ENCODE results near the gene DDN.
A peak's percentile ranks its signal among the peaks of the same experiment; 100 is the strongest.

The DDN gene

GRCh38 chr12:48999371-49000131 is at the start of gene DDN:
TSS of gene DDN (minus strand) at chr12:48999375. CDS start at chr12:48999287, 88 bp downstream.
- no peak for DNase-seq (ENCODE audit: low read depth)
- H3K4me3 ChIP-seq (ENCODE audit: low read depth, low read length) = peak within 1 kb of the TSS; percentile 42

GRCh38 chr12:49048953-49049352 is 49.8 kb upstream of the DDN start:
- no peak for DNase-seq (ENCODE audit: low read depth)
- no peak overlapping the region for H3K4me3 ChIP-seq (ENCODE audit: low read depth, low read length)

- no peak for DNase-seq (ENCODE audit: low read depth)
- no peak overlapping the region for H3K4me3 ChIP-seq (ENCODE audit: low read depth, low read length)
These were observed 47.1 kb upstream of the DDN start for GRCh38 chr12:49046129-49046895.

- DNase-seq (ENCODE audit: low read depth) = no peak
- H3K4me3 ChIP-seq (ENCODE audit: low read depth, low read length) = no peak overlapping the region
These were observed 45.5 kb upstream of the DDN start for GRCh38 chr12:49044660-49045059.

- no peak for DNase-seq (ENCODE audit: low read depth)
- no peak overlapping the region for H3K4me3 ChIP-seq (ENCODE audit: low read depth, low read length)
These were observed 44.7 kb upstream of the DDN start for GRCh38 chr12:49043856-49044258.

- no peak overlapping the region for H3K4me3 ChIP-seq (ENCODE audit: low read depth, low read length)
- DNase-seq (ENCODE audit: low read depth) = no peak
These were observed 44.1 kb upstream of the DDN start for GRCh38 chr12:49043241-49043640.

GRCh38 chr12:49041881-49042484 is 42.8 kb upstream of the DDN start:
- no peak for DNase-seq (ENCODE audit: low read depth)
- H3K4me3 ChIP-seq (ENCODE audit: low read depth, low read length) = no peak overlapping the region

GRCh38 chr12:49041036-49041880 is 42.1 kb upstream of the DDN start:
- DNase-seq (ENCODE audit: low read depth) = no peak
- no peak overlapping the region for H3K4me3 ChIP-seq (ENCODE audit: low read depth, low read length)

- no peak for DNase-seq (ENCODE audit: low read depth)
These were observed 41.2 kb upstream of the DDN start for GRCh38 chr12:49040364-49040855.

GRCh38 chr12:49039421-49040363 is 40.5 kb upstream of the DDN start:
- no peak for DNase-seq (ENCODE audit: low read depth)
- H3K4me3 ChIP-seq (ENCODE audit: low read depth, low read length) = no peak overlapping the region

More at GRCh38 chr12:49040364-49040855, 41.2 kb upstream of the DDN start:
- H3K4me3 ChIP-seq (ENCODE audit: low read depth, low read length) = no peak overlapping the region

GRCh38 chr12:49038291-49038955 is 39.2 kb upstream of the DDN start:
- H3K4me3 ChIP-seq (ENCODE audit: low read depth, low read length) = no peak overlapping the region
- no peak for DNase-seq (ENCODE audit: low read depth)

GRCh38 chr12:49037947-49038237 is 38.7 kb upstream of the DDN start:
- no peak for DNase-seq (ENCODE audit: low read depth)
- H3K4me3 ChIP-seq (ENCODE audit: low read depth, low read length) = no peak overlapping the region

GRCh38 chr12:49037111-49037946 is 38.2 kb upstream of the DDN start:
- H3K4me3 ChIP-seq (ENCODE audit: low read depth, low read length) = no peak overlapping the region
- no peak for DNase-seq (ENCODE audit: low read depth)

GRCh38 chr12:49036029-49036428 is 36.9 kb upstream of the DDN start:
- no peak overlapping the region for H3K4me3 ChIP-seq (ENCODE audit: low read depth, low read length)
- no peak for DNase-seq (ENCODE audit: low read depth)

- DNase-seq (ENCODE audit: low read depth) = no peak
- H3K4me3 ChIP-seq (ENCODE audit: low read depth, low read length) = no peak overlapping the region
These were observed 35.1 kb upstream of the DDN start for GRCh38 chr12:49034286-49034622.

- DNase-seq (ENCODE audit: low read depth) = no peak
- no peak overlapping the region for H3K4me3 ChIP-seq (ENCODE audit: low read depth, low read length)
These were observed 34.6 kb upstream of the DDN start for GRCh38 chr12:49033611-49034285.
